ENCODE measurements around the gene DDX49. TPM values are rescaled to one million over a fixed set of nuclear protein-coding genes. Genes with fewer than 3 reads are reported as not detected.

The DDX49 gene
- total and polyA plus RNA-seq, 2 experiments from 2014 or later: 48.5 to 57.6 TPM

- Histone ChIP-seq H3K27me3 (no peaks in the 10 kb centered on the region), H3K36me3 (peaks cover 3% of the 10 kb centered on the region), H3K4me3 (no peak overlapping the region), H3K9me3 (ENCODE audit: low read depth) (no peaks in the 10 kb centered on the region), H3K27ac (no peak overlapping the region), H3K4me1 (ENCODE audit: low read depth) (no peaks in the 10 kb centered on the region)
- TF ChIP-seq CTCF (IDR thresholded peaks at IDR 0.05; ENCODE audit: low read depth, low read length): no peak
- no peak for DNase-seq (ENCODE audit: low read depth in 1 of 2, low spot score in 1 of 2)
Observed at GRCh38 chr19:18905058-18905456, 14.5 kb upstream of the DDX49 start.

- H3K27me3 ChIP-seq: no peaks in the 10 kb centered on the region
- H3K9me3 ChIP-seq (ENCODE audit: low read depth): no peaks in the 10 kb centered on the region
- TF ChIP-seq CTCF (IDR thresholded peaks at IDR 0.05; ENCODE audit: low read depth, low read length): no peak
- H3K36me3 ChIP-seq: peaks cover 3% of the 10 kb centered on the region
- no peak for DNase-seq (ENCODE audit: low read depth in 1 of 2, low spot score in 1 of 2)
- H3K4me3 ChIP-seq: no peak overlapping the region
- no peak overlapping the region for H3K27ac ChIP-seq
- no peaks in the 10 kb centered on the region for H3K4me1 ChIP-seq (ENCODE audit: low read depth)
Observed at GRCh38 chr19:18905513-18906236, 13.8 kb upstream of the DDX49 start.

DNA sequence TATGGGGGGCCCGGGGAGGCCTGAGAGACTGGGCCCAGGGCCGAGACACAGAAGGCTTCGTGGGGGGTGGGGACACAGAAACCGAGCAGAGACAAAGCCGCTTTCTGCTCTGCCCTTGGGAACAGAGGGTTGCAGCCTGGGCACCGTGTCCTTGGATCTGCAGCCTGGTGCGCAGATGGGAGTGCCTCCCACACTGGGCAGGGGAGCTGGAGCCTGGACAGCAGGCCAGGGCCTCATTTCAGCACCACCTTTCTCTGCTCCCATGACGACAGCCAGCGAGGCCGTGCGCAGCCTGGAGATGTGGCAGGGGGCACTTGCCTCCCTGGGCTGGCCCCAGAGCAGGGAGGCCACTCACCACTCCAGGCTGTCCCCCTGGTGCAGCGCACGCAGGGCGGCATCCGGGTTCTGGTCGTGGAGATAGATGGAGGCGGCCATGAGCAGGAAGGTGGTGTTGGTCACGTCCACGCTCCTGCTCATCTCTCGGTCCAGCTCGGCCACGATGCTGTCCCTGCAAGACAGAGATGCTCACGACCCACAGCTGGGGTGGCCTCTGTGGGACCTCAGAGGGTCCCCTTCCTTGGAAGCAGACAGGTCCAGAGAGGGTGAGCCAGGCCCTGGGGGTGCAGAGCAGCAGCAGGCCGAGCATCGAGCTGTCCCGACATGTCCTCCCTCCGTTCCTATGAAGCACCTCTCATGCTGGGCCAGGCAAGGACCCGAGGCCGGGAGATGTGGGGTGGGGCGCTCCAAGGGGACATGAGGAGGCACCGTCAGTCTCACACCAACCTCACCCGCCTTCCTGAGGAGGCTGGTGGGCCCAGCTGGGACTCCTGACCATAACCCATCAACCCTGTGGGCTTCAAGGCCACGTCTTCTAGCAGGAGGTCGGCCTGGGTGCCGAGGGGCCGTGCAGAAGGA is 12.7 kb upstream of the DDX49 start:
- H3K27ac ChIP-seq: no peak overlapping the region
- peaks cover 3% of the 10 kb centered on the region for H3K36me3 ChIP-seq
- H3K4me1 ChIP-seq (ENCODE audit: low read depth): no peaks in the 10 kb centered on the region
- H3K9me3 ChIP-seq (ENCODE audit: low read depth): no peaks in the 10 kb centered on the region
- no peak for DNase-seq (ENCODE audit: low read depth in 1 of 2, low spot score in 1 of 2)
- TF ChIP-seq CTCF (IDR thresholded peaks at IDR 0.05; ENCODE audit: low read depth, low read length): no peak
- H3K4me3 ChIP-seq: no peak overlapping the region
- H3K27me3 ChIP-seq: no peaks in the 10 kb centered on the region

GRCh38 chr19:18908917-18909619 is 10.4 kb upstream of the DDX49 start:
- no peak for TF ChIP-seq CTCF (IDR thresholded peaks at IDR 0.05; ENCODE audit: low read depth, low read length)
- Histone ChIP-seq H3K36me3 (peaks cover 3% of the 10 kb centered on the region), H3K4me3 (no peak overlapping the region), H3K27me3 (no peaks in the 10 kb centered on the region), H3K4me1 (ENCODE audit: low read depth) (no peaks in the 10 kb centered on the region), H3K27ac (no peak overlapping the region), H3K9me3 (ENCODE audit: low read depth) (no peaks in the 10 kb centered on the region)
- DNase-seq (ENCODE audit: low read depth in 1 of 2, low spot score in 1 of 2): no peak

- no peak for TF ChIP-seq CTCF (IDR thresholded peaks at IDR 0.05; ENCODE audit: low read depth, low read length)
- Histone ChIP-seq H3K4me3 (no peak overlapping the region), H3K4me1 (ENCODE audit: low read depth) (no peaks in the 10 kb centered on the region), H3K27me3 (no peaks in the 10 kb centered on the region), H3K27ac (no peak overlapping the region), H3K36me3 (peaks cover 3% of the 10 kb centered on the region), H3K9me3 (ENCODE audit: low read depth) (no peaks in the 10 kb centered on the region)
- no peak for DNase-seq (ENCODE audit: low read depth in 1 of 2, low spot score in 1 of 2)
Observed at GRCh38 chr19:18910010-18910409, 9.5 kb upstream of the DDX49 start.
